Lung (tissue), 12 donors: ENCODE data around the gene KYNU. TPM values are rescaled to one million over a fixed set of nuclear protein-coding genes. Genes with fewer than 3 reads are reported as not detected.

Source experiments
- ATAC-seq: fragments of 200-7000 bp; cut with Tn5 transposase; one replicate; pipeline ENCODE4 v1.9.1; 2020; ENCODE audit warnings: moderate number of reproducible peaks; ENCODE audit not compliant: insufficient read depth, low FRiP score
- DNase-seq, 3 donors: peaks; one replicate each; pipeline ENCODE4 v3.0.0-alpha.2; 2013 to 2017
- H3K27ac ChIP-seq, 2 donors: one replicate each; pipeline ENCODE4 v1.5.1; 2013; ENCODE audit warnings: mild to moderate bottlenecking in 2 of 2, moderate library complexity in 2 of 2, control low read depth in 1 of 2, inconsistent platforms in 1 of 2, low read depth in 1 of 2, low read length in 1 of 2
- H3K27me3 ChIP-seq, 3 donors: one replicate each; pipeline ENCODE4 v1.5.1; 2013; ENCODE audit warnings: low read length in 2 of 3; ENCODE audit not compliant: control insufficient read depth in 3 of 3, insufficient read depth in 3 of 3
- H3K36me3 ChIP-seq, 4 donors: one replicate each; pipeline ENCODE4 v1.5.1; 2013; ENCODE audit warnings: low read length in 4 of 4, mild to moderate bottlenecking in 1 of 4, moderate library complexity in 1 of 4; ENCODE audit not compliant: control insufficient read depth in 4 of 4, insufficient read depth in 4 of 4
- H3K4me1 ChIP-seq, 5 donors: one replicate each; pipeline ENCODE4 v1.5.1; 2013; ENCODE audit warnings: low read length in 5 of 5, mild to moderate bottlenecking in 2 of 5, moderate library complexity in 1 of 5; ENCODE audit not compliant: control insufficient read depth in 5 of 5, insufficient read depth in 5 of 5
- H3K4me3 ChIP-seq: one replicate; pipeline ENCODE4 v1.5.1; 2013; ENCODE audit warnings: mild to moderate bottlenecking, control low read depth, moderate library complexity
- H3K9ac ChIP-seq, 2 donors: one replicate each; pipeline ENCODE4 v1.5.1; 2013; ENCODE audit warnings: low read length in 2 of 2, control low read depth in 1 of 2; ENCODE audit not compliant: insufficient read depth in 1 of 2
- H3K9me3 ChIP-seq, 4 donors: one replicate each; pipeline ENCODE4 v1.5.1; 2013; ENCODE audit warnings: low read length in 3 of 4, mild to moderate bottlenecking in 1 of 4, moderate library complexity in 1 of 4; ENCODE audit not compliant: control insufficient read depth in 4 of 4, insufficient read depth in 3 of 4
- WGBS, 2 donors: extraction: QIAGEN DNeasy Blood & Tissue Kit; methylation state at CpG; one replicate each; pipeline ENCODE4 v1.1.7; 2013; 5-methylcytosine and 5-hydroxymethylcytosine counted together
- polyA plus RNA-seq, 2 donors: library from polyadenylated mRNA; stranded (reverse); fragments of 200-250 nt; gene quantifications; one replicate each; pipeline ENCODE4 v1.2.1, GENCODE V29; 2013
- total RNA-seq, 2 donors: library from RNA; depleted of rRNA in 1 of 2; stranded (reverse); fragments of >200 nt in 1 of 2; gene quantifications; one replicate each; pipeline ENCODE4 v1.2.1, GENCODE V29; 2014 to 2021
- TF ChIP-seq, protein P1 (sequence below): IDR thresholded peaks from 2 replicates; pipeline ENCODE4 v1.5.1; 2012; ENCODE audit warnings: mild to moderate bottlenecking; ENCODE audit errors: control extremely low read depth, extremely low read depth
- donor health status: control.
- donor health status: control.
- donor health status: Bipolar disorder and iron deficiency.
- donor health status: healthy.
- donor health status: DM: yes; HTN: yes; CAD: no.

Gene KYNU
- total and polyA plus RNA-seq, 4 donors, result 6.4 to 33.9 (median 17.1) TPM

GRCh38 chr2:142991295-142991694 lies 113.8 kb downstream of the KYNU start:
- Histone ChIP-seq H3K27me3 (no peaks in the 10 kb centered on the region), H3K4me3 (no peak overlapping the region), H3K9ac (no peak overlapping the region), H3K36me3 (no peaks in the 10 kb centered on the region), H3K4me1 (peaks cover 0 to 22% (median 0%) of the 10 kb centered on the region in 5 donors), H3K9me3 (no peaks in the 10 kb centered on the region), H3K27ac (no peak overlapping the region)
- ATAC-seq (no peak), DNase-seq (no peak)
- 76 to 90% methylated on average over 3 of the region's 3 CpGs for WGBS, 2 donors
- TF ChIP-seq, protein P1, sequence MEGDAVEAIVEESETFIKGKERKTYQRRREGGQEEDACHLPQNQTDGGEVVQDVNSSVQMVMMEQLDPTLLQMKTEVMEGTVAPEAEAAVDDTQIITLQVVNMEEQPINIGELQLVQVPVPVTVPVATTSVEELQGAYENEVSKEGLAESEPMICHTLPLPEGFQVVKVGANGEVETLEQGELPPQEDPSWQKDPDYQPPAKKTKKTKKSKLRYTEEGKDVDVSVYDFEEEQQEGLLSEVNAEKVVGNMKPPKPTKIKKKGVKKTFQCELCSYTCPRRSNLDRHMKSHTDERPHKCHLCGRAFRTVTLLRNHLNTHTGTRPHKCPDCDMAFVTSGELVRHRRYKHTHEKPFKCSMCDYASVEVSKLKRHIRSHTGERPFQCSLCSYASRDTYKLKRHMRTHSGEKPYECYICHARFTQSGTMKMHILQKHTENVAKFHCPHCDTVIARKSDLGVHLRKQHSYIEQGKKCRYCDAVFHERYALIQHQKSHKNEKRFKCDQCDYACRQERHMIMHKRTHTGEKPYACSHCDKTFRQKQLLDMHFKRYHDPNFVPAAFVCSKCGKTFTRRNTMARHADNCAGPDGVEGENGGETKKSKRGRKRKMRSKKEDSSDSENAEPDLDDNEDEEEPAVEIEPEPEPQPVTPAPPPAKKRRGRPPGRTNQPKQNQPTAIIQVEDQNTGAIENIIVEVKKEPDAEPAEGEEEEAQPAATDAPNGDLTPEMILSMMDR, result no peak

- H3K9ac ChIP-seq, result no peak overlapping the region
- no peaks in the 10 kb centered on the region for H3K9me3 ChIP-seq
- TF ChIP-seq, protein P1, result no peak
- 79 to 89% methylated on average over 4 of the region's 4 CpGs for WGBS, 2 donors
- no peaks in the 10 kb centered on the region for H3K27me3 ChIP-seq
- no peaks in the 10 kb centered on the region for H3K36me3 ChIP-seq
- no peak for DNase-seq
- no peak overlapping the region for H3K27ac ChIP-seq
- H3K4me1 ChIP-seq, result peaks cover 0 to 38% (median 0%) of the 10 kb centered on the region in 5 donors
- no peak for ATAC-seq
- H3K4me3 ChIP-seq, result no peak overlapping the region
Measured at GRCh38 chr2:142992840-142993239, 115.4 kb downstream of the KYNU start.

DNA sequence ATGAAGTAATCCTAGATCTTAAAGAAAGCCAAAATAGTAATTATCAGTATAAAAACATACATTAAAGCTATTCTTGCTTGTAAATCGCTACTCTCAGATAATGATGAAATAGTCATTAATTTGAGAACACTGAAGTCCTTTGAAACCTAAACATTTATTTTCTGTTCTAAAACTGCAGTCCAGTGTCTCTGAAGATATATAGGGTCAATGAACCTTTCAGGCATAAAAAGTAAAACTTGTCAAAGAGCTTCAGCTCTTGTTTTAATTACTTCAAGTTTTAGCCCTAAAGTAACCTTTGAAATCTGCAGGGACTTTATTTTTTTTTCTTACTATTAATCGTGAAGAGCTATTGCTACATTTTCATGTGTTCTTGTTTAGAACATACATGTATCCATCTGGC lies 116.3 kb downstream of the KYNU start:
- H3K4me1 ChIP-seq, result peaks cover 0 to 42% (median 0%) of the 10 kb centered on the region in 5 donors
- TF ChIP-seq, protein P1, result no peak
- no peaks in the 10 kb centered on the region for H3K36me3 ChIP-seq
- H3K4me3 ChIP-seq, result no peak overlapping the region
- no peaks in the 10 kb centered on the region for H3K9me3 ChIP-seq
- ATAC-seq (no peak), DNase-seq (no peak)
- no peaks in the 10 kb centered on the region for H3K27me3 ChIP-seq
- no peak overlapping the region for H3K9ac ChIP-seq
- no peak overlapping the region for H3K27ac ChIP-seq
- 71 to 79% methylated on average over 2 of the region's 2 CpGs for WGBS, 2 donors

GRCh38 chr2:142994665-142995064 lies 117.2 kb downstream of the KYNU start:
- Histone ChIP-seq H3K4me3 (no peak overlapping the region), H3K36me3 (no peaks in the 10 kb centered on the region), H3K9ac (no peak overlapping the region), H3K27me3 (no peaks in the 10 kb centered on the region), H3K27ac (no peak overlapping the region), H3K4me1 (peaks cover 0 to 34% (median 0%) of the 10 kb centered on the region in 5 donors), H3K9me3 (no peaks in the 10 kb centered on the region)
- TF ChIP-seq, protein P1, result no peak
- 92 to 94% methylated on average over 2 of the region's 2 CpGs for WGBS, 2 donors
- no peak for ATAC-seq
- DNase-seq, result no peak
